Activated naive CD4-positive, alpha-beta T cell treated with Interleukin-2 at 50 U/mL for 16 hours (primary cell): Measurements from ENCODE around the gene MAPRE3.

Experiments
- DNase-seq: peaks from one replicate; pipeline ENCODE4 v3.0.0-alpha.2; 2020

MAPRE3 gene

DNA sequence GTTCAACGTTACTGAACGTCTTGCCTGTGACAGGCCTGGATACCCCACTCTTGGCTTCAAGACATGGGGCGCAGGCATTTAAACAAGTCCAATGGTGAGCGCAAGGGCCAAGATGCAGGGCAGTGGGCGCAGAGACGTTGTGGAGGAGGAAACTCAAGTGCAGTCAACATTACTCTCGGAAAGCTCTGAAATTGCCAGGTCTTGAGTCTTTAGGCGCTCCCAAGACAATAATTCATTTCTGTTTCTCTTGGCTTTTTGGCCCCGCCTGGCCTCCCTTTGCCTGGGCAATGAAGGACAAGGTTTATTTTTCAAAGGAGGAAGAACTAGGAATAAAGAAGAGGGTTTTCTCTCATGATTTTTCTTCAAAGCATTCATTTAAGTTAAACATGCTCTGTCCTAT, 49.0 kb downstream of the MAPRE3 start:
- no peak for DNase-seq

DNA sequence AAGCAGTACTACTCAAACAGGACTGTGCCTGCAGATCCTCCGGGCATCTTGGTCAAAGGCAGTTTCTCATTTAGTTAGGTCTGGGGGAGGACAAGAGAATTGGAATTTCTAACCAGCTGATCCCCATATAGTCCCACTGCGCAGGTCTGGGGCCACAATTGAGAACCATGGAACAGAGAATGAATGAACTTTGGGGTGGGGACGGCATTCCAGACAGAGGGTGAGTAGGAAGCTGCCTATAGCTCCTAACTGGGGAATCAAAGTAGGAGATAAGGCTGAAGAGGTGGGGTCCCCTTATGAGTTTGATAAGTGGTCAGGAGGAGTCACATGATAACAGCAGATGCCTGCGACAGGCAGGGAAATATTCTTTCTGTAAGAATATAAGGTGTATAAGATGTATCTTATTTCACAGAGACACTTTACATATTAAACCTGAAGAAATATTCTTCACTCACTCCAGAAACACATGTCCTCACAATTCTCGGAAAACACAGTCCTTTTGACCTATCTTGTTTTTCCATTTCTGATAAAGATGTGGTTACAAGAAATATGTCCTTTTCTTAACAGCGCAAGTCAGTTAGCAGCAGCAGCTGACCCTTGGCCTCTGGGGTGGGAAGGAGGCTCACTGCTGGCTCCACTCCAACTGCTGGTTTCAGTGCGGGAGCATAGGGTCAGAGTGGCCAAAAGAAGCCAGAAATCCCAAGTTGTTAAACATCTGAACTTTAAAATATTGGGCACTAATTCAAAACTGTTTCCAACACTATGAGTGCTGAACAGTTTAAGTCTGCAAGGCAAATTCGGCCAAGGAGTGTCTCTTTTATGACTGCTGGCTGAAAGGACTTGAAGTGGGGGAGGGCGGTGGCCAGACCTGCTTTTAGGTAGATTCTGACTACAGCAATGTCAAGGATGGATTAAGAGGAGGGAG, 49.8 kb downstream of the MAPRE3 start:
- no peak for DNase-seq

DNA sequence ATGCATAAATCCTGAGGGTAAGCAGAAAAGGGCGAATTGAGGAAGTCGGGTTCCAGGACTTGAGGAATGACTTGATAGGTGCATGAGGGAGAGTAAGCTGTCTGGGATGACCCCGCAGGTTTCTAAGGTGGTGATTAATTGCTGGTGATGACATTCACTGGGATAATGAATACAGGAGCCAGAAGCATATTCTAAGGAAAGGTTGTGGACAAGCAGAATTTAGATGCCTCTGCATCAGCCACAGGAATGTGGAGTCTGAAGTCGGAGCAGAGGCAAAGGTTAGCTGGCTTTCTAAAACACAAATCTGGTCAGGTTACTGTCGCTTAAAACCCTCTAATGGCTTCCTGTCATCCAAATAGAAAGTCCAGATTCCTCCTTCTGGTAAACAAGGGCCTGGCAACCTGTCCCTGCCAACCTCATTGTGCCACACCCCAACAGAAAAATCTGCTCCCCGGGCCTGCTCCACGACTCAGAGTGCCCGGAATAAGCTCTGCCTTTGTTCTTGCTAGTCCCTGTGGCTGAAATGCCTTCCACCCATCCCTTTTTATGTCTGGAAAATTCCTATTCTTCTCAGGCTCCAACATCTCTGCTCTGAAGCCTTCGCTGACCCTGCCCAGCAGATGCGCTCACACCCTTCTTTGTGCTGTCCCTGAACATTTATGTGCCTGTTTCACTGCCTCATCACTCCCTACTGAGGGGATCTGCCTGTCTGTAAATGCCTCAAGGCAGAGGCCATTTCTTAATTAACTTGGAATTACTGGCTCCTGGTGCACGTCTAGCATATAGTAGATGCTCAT, 51.0 kb downstream of the MAPRE3 start:
- DNase-seq: no peak

DNA sequence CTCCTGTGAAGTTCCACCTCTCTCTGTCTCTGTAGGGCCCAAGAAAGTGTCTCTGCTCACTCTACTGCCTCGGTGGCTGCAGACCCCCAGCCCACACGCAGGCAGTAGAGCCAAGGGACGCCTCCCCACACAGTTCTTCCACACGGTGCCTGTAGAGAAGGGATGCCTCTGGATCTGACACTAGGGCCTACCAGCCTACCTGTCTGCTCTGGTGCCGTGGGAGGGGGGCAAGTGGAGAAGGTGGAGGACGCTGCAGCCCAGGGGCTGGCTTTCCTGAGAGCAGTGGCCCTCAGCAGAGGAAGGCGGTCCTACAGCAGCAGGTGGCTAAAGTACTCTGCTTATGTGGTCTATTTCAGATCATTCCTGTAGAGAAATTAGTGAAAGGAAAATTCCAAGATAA, 53.3 kb downstream of the MAPRE3 start:
- no peak for DNase-seq

DNA sequence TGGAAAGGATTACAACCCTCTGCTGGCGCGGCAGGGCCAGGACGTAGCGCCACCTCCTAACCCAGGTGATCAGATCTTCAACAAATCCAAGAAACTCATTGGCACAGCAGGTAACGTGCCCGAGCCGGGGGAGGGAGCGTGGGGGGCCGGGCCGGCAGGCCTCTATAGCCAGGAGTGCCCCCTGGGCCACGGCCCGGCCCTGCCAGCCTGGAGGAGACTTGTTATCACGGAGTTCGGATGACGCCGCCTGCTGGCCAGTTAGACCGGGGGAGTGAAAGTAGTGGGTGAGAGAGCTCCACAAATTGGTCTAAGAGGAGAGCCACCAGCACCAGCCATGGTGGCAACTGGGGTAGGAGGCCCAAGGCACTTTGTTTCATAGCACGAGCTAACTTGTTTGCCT, 53.8 kb downstream of the MAPRE3 start:
- DNase-seq: no peak

DNA sequence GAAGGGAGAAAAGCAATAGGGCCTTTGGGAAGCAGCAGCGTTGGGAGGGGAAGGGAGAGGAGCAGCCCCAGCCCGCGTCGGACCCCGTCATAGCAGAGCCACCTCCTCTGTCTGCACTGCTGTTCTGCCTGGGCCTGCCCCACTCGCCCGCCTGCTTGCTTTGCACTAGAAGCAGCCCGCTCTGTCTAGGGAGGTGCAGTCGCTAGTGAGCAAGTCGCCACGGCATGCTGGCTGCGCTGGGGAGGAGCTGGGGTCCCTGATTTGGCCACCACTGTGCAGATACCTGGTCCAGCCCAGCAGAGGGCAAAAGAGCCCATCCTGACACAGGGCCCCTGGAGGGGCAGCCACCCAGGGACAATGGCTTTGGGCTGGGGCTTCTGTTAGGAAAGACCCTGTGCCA, 54.4 kb downstream of the MAPRE3 start:
- DNase-seq: no peak

DNA sequence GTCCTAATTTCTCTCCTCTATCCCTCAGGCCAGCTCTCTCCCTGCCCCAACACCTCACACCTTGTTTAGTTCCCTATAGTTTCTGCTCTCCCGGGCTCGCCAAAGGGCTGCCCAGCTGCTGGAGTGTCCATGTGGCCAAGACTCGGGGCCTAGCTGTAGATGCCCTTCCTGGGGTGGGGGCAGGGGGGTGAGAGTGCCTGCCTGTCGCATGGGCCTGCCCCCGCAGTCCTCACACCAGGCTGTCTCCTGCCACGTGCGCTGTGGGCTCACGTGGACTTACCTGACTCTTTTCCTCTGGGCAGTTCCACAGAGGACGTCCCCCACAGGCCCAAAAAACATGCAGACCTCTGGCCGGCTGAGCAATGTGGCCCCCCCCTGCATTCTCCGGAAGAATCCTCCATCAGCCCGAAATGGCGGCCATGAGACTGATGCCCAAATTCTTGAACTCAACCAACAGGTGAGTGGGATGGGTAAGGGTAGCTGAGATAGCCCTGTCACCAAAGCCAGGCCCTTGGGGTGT, 54.9 kb downstream of the MAPRE3 start:
- no peak for DNase-seq

DNA sequence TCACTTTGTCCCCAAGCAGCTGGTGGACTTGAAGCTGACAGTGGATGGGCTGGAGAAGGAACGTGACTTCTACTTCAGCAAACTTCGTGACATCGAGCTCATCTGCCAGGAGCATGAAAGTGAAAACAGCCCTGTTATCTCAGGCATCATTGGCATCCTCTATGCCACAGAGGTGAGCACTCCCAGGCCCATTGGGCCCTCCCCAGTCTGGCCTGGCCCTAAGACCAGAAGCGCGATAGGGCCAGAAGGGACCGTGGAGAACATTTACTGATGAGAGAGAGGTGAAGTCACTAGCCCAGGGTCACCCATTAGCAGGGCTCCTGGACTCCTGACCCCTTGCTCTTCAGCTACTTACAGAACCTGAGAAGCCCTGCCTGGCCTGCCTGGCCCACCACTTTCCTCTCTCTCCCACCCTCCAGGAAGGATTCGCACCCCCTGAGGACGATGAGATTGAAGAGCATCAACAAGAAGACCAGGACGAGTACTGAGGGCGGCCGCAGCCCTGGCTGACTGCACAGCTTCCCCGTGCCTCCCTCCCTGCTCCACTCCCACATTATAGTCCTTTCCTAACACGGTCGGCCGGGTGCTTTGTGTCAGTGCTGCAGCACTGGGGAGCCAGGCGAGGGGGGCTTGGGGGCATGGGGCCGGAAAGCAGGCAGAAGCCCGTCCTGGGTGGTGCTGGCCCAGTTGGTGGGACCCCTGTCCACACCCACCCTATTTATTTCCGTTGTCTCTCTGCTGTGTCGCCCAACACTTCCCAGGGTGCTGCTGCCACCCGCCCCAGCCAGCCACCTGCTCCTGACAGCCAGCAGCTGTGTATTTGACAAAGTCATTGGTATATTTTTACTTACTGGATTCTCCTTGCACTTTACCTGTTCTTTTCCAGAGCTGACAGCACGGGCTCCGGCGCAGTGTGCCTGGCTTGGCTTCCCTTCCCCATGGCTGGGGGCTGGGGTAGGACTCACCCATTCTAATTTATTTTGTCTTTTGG, 55.7 kb downstream of the MAPRE3 start:
- no peak for DNase-seq

DNA sequence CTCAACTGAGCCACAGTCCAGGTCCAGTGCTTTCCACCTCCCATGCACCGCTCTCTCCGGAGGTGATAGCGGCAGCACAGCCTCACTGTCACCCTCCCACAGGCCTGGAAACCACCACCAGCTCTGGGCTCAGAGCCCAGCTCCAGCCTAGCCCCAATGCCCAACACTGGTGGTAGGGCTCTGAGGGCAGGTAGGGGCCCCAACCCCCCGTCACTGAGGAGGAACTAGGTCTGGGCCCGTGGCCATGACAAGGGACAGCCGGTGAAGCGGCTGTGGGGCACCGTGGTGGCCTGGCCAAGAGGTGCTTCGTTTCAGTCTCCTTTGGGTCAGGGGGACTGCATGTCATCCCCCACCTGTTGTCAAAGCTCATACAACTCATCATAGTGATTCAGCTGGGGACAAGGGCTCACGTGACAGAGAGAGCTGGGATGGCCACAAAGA, 56.8 kb downstream of the MAPRE3 start:
- no peak for DNase-seq

DNA sequence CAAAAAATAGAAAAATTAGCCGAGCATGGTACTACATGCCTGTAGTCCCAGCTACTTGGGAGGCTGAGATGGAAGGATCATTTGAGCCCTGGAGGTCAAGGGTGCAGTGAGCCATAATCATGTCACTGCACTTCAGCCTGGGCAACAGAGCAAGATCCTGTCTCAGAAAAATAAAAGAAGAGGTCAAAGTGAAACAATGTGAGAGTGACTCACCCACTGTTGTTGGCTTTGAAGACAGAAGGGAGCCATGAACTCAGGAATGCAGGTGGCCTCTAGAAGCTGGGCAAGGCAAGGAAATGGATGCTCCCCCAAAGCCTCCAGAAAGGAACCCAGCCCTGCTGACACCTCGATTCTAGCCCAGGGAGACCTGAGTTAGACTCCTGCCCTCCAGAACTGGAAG, 58.6 kb downstream of the MAPRE3 start:
- DNase-seq: no peak

DNA sequence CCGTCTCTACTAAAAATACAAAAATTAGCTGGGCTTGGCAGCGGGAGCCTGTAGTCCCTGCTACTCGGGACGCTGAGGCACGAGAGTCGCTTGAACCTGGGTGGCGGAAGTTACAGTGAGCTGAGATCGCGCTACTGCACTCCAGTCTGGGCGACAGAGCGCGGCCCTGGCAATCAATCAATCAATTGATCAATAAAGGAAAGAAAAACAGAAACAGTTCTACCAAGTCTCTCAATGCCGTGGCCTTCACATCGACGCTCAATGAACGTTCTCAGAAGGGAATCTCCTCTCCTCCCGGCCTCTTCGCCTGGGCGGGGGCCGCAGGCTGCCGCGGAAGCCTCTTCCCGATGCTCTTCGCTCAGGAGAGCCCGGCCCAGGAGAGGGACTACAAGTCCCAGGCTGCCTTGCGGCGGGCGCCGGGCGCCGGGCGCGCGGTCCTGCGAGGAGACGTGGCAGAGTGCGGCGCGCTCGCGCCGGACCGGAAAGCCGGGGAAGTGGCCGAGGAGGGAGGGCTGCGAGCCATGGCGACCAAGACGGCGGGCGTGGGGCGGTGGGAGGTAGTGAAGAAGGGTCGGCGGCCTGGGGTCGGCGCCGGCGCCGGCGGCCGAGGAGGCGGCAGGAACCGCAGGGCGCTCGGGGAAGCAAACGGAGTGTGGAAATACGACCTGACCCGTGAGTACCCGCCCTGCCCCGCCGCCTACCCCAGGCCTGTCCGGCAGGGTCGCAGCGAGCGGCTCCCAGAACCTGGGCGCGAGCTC, 62.2 kb downstream of the MAPRE3 start, which contains the start of gene TMEM214:
TSS of gene TMEM214 (plus strand) at position 471 of the 758 bp plus-strand sequence. CDS start at position 522, 51 bp downstream.
- peak; percentile 82 for DNase-seq

DNA sequence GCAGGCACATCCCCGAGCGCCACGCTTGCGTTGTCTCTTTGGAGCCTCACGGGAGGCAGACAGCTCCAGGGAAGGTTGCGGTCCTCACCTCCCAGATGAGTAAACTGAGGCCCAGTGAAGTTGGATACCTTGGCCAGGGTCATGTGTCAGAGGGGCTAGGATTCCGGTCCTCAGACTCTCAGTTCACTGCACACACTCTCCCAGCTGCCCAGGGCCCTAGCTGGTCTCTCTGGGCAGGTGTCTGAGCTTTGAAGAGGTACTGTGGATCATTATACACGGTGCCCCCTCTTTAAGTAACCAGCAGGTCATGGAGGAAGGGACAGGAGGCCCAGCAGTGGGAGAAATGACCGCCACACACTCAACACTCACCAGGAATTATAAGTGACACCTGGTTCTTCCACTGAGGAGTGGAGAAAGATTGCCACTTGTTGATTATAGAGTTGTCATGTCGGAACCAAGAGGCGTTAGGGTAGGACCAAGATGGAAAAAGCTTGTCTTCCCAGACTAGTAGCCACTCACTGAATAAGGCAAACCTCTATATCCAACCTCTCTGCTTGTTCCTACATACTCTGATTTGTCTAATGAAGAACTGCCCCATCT, 62.9 kb downstream of the MAPRE3 start:
- DNase-seq: no peak

DNA sequence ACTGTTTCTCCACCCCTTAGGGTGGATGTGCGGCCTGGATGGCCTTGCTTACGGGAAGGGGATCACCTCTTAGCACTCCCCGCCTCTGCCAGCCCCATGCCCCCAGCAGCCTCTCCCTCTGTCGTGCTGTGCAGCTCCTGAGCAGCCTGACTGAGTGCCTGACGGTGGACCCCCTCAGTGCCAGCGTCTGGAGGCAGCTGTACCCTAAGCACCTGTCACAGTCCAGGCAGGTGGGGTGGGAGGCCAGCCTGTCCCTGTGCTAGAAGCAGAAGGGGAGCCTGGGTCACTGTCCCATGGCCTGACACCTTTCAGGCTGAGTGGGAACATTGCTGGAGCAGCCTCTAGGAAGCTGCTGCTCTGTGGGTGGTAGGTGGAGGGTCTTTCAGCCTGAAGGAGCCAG, 67.6 kb downstream of the MAPRE3 start:
- no peak for DNase-seq

DNA sequence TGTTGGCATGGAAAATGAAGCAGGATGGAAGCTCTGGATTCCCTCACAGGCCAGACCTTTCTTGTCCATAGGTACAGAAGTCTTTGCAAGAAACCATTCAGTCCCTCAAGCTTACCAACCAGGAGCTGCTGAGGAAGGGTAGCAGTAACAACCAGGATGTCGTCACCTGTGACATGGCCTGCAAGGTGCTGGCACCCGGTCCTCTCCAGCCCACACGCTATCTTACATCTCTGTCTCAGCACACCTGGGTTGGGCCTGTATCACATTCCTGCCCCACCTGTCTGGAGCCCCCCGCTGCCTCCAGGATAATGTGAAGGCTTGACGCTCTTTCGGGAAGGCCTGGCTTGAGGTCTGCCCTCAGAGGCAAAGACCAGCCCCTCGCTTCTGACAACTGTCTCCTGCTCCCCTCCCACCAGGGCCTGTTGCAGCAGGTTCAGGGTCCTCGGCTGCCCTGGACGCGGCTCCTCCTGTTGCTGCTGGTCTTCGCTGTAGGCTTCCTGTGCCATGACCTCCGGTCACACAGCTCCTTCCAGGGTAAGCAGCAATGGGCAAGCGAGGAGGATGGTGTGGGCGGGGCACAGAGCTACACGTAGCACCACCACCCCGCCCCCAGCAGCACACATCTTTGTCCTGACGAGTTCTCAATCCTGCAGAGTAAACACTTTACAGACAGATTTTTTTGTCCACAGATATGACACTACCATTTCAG, 68.3 kb downstream of the MAPRE3 start:
- DNase-seq: no peak

DNA sequence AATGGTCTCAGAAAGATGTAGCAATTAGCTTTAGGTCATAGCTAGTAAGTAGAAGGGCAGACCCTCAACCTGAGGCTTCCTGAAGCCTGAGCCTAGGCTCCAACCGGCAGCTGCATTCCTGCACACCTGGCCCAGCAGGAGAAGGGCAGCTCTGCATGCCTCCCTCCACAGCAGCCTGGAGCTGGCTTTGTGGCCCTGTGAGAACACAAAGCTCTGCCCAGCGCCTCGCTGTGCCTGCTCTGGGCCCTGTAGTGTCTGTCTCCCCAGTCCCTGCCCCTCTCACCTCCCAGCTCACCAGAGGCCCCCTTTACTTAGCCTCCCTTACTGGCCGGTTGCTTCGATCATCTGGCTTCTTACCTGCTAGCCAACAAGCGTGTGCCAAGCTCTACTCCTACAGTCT, 69.0 kb downstream of the MAPRE3 start:
- DNase-seq: no peak

DNA sequence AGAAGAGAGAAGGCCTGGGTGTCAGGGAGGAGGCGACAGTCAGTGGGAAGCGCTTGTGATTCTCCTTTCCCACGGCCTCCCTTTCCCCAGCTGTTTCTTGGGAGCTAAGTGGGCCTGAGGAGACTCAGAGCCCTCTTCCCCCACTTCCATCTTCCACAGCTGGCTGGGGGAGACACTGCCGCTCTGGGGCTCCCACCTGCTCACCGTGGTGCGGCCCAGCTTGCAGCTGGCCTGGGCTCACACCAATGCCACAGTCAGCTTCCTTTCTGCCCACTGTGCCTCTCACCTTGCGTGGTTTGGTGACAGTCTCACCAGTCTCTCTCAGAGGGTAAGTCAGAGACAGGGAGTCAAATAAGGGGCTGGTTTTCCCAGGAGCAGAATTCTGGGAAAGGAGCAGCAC, 69.4 kb downstream of the MAPRE3 start:
- DNase-seq: no peak

DNA sequence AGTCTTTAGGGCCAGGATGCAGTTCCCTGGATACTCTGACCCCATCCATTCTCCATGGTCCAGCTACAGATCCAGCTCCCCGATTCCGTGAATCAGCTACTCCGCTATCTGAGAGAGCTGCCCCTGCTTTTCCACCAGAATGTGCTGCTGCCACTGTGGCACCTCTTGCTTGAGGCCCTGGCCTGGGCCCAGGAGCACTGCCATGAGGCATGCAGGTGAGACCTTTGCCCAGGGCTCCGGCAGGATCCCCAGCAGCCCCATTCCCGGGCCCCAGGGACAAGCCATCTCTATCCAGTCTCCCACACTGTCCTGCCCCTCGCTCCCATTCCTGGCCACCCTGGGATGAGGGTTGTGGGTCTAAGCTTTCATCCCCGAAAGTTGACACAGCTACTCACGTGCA, 69.8 kb downstream of the MAPRE3 start:
- no peak for DNase-seq

DNA sequence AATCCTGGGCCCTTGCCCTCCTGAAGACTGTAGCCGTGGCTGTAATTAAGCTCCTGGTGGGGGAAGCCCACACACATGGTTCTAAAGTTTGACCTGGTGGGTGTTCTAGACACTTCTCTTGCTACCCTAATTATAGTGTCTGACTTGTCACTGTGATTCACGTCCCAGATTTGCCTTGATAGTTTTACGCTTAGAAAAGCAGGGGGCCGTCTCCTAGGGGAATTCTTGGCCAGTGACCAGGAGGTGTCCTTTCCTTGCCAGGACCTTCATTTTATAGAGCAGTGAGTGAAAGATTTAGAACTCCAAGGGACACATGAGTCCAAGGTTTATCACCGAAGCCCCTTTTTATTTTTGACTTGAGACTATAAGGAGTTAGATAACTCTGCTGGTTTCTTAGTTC, 71.3 kb downstream of the MAPRE3 start:
- no peak for DNase-seq

DNA sequence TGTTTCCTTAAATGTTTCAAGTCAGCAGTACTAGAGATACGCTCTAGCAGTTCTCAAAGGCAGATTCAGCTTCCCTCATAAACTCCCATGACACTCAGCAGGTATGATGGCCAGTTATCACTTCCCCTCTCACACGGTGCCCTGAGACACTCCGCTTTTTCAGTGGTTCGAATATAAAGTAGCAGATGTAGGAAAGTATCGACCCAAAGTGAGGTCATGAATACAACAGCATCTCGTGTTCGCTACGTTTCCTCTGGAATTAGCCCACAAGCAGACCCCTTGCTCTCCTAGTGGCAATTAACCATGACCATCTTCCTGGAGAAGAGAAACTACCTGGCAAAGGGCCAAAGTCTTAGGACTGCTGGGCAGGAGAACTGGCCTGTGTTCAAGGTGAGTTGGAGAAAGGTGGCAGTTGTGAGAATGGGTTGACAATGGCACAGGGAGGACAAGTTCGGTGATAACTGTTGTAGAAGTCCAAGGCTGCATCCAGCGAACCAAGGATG, 71.8 kb downstream of the MAPRE3 start:
- no peak for DNase-seq

DNA sequence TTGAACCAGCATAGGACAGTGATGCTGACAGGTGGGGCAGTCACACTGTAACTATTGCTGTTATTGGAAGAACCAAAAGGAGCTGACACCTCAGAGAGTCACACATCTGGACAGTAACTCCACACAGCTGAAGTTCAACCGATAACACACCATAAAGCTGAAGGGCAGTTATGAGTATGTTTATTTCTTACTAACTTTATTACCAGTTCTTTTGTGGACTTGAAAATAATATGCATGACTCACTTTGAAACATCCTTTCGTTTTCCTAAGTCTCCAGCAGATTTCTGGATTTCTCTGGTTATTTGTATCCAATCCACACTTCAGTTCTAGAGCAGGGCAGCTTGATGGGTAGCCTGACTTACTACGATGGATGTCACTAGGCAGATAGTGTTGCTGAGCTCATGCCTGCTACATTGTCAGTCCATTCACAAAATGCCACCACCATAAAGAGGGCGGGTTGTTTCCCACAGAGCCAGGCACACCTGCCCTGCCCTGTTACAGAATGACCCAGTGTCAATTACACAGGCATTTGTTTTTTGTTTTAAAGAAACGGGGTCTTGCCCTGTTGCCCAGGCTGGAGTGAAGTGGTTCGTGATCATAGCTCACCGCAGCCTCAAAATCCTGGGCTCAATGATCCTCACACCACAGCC, 72.7 kb downstream of the MAPRE3 start:
- DNase-seq: no peak
